ENCODE measurements around the gene TTC7B. TPM values are rescaled to one million over a fixed set of nuclear protein-coding genes. Genes with fewer than 3 reads are reported as not detected.
A peak's percentile ranks its signal among the peaks of the same experiment; 100 is the strongest.

Gene TTC7B
- total and polyA plus RNA-seq, 2 donors (not counting 3 experiments of a cell fraction or from before 2014, with no cell fraction given): 46.8 to 76.5 TPM

DNA sequence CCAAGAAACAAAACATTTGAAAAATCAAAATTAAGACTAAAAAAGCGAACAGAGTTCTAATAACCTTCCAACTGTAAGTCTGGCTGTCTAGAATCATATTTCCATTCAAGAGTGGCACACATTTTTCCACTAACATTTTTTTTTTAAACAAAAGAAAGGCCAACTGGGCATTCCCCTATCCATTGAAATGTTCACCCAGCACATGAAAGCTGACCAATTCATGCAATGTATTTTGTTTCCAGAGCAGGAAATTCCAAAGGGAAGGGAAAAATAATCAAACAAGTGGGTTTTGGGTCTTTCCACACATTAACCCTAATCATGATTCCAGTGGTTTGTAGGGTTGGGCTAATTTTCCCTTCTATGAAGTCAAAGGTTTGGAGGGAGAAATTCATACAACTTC, 212.9 kb downstream of the TTC7B start:
- dilution Hi-C loops (cut with MboI; ENCODE audit: extremely low pct_ligation_motif_present, low sequenced_read_pairs): no loop called here
- Histone ChIP-seq H3K27ac (ENCODE audit: insufficient read depth, low read depth, low read length) (no peak overlapping the region), H3K9me1 (replicated peaks; ENCODE audit: control insufficient read depth, extremely low read depth, insufficient read depth, low read length) (no peaks in the 10 kb centered on the region), H3K9me3 (replicated peaks; ENCODE audit: control insufficient read depth, insufficient read depth, low read length) (no peaks in the 10 kb centered on the region), H3K27me3 (ENCODE audit: control insufficient read depth in 2 of 2, insufficient read depth in 2 of 2, low read length in 2 of 2) (no peaks in the 10 kb centered on the region), H3K9ac (replicated peaks; ENCODE audit: extremely low read depth, insufficient read depth, low read length) (no peak overlapping the region), H3K79me2 (ENCODE audit: control insufficient read depth, insufficient read depth, low read length) (no peaks in the 10 kb centered on the region), H3K4me2 (ENCODE audit: insufficient read depth, low read length) (no peak overlapping the region), H2AFZ (ENCODE audit: low read depth, low read length) (no peak overlapping the region), H3K36me3 (ENCODE audit: control insufficient read depth in 2 of 2, extremely low read depth in 1 of 2, insufficient read depth in 2 of 2, low read length in 2 of 2) (no peaks in the 10 kb centered on the region), H3K4me3 (replicated peaks in 1 of 3; ENCODE audit: insufficient read depth in 1 of 3, low read depth in 1 of 3, low read length in 3 of 3) (no peak overlapping the region), H3K4me1 (ENCODE audit: control insufficient read depth, extremely low read depth, insufficient read depth, low read length) (peaks cover 3% of the 10 kb centered on the region), H4K20me1 (replicated peaks; ENCODE audit: control insufficient read depth, extremely low read depth, insufficient read depth, low read length) (no peaks in the 10 kb centered on the region)
- TF ChIP-seq JUN (IDR thresholded peaks at IDR 0.05; ENCODE audit: borderline replicate concordance, insufficient read depth, insufficient read length, low read depth): no peak
- no peak for TF ChIP-seq MYC (IDR thresholded peaks at IDR 0.05; ENCODE audit: low read depth, low read length)
- TF ChIP-seq POLR2AphosphoS5 (IDR thresholded peaks at IDR 0.05; ENCODE audit: insufficient read depth, low read depth, low read length): no peak
- TF ChIP-seq, protein P1, sequence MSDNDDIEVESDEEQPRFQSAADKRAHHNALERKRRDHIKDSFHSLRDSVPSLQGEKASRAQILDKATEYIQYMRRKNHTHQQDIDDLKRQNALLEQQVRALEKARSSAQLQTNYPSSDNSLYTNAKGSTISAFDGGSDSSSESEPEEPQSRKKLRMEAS (IDR thresholded peaks at IDR 0.05; ENCODE audit: insufficient read depth, insufficient read length): no peak
- TF ChIP-seq, protein P2, sequence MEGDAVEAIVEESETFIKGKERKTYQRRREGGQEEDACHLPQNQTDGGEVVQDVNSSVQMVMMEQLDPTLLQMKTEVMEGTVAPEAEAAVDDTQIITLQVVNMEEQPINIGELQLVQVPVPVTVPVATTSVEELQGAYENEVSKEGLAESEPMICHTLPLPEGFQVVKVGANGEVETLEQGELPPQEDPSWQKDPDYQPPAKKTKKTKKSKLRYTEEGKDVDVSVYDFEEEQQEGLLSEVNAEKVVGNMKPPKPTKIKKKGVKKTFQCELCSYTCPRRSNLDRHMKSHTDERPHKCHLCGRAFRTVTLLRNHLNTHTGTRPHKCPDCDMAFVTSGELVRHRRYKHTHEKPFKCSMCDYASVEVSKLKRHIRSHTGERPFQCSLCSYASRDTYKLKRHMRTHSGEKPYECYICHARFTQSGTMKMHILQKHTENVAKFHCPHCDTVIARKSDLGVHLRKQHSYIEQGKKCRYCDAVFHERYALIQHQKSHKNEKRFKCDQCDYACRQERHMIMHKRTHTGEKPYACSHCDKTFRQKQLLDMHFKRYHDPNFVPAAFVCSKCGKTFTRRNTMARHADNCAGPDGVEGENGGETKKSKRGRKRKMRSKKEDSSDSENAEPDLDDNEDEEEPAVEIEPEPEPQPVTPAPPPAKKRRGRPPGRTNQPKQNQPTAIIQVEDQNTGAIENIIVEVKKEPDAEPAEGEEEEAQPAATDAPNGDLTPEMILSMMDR (IDR thresholded peaks at IDR 0.05; ENCODE audit: extremely low read depth in 1 of 2, insufficient read depth in 1 of 2, low read depth in 1 of 2, low read length in 2 of 2): no peak
- no peak for TF ChIP-seq POLR2A (IDR thresholded peaks at IDR 0.05; ENCODE audit: low read depth, low read length)
- TF ChIP-seq FOS (IDR thresholded peaks at IDR 0.05; ENCODE audit: borderline replicate concordance, insufficient read depth, low read length): no peak
- no peak for TF ChIP-seq EZH2 (IDR thresholded peaks at IDR 0.05; ENCODE audit: borderline replicate concordance, low read depth, low read length, severe bottlenecking)
- TF ChIP-seq GATA2 (IDR thresholded peaks at IDR 0.05; ENCODE audit: insufficient read depth, insufficient read length, low read depth, low read length): no peak
- BruUV-seq (replicated peaks): no TSS peak
- intact Hi-C loops (cut with micrococcal nuclease): no loop called here
- ChIA-PET CTCF (no interaction called here), POLR2A (interaction anchor here (0.5 kb wide), 1 partner anchor 496 kb away, joined by 4 read pairs; no protein-coding TSS in a partner anchor)
- no peak for FAIRE-seq
- DNase-seq (ENCODE audit: low read depth, low spot score): peak; percentile 72

Measured in endothelial cell of umbilical vein (primary cell).